NB4 (cell line): ENCODE data around the gene MRPL53.

Source experiments
- CTCF ChIP-seq: IDR thresholded peaks from one replicate; pipeline ENCODE4 v1.5.1; 2012; ENCODE audit warnings: low read depth, low read length
- MYC ChIP-seq: IDR thresholded peaks from 2 replicates; pipeline ENCODE4 v1.6.1; 2011; ENCODE audit warnings: low read depth, low read length
- POLR2A ChIP-seq: IDR thresholded peaks from 2 replicates; pipeline ENCODE4 v1.6.1; 2011; ENCODE audit warnings: mild to moderate bottlenecking; ENCODE audit not compliant: insufficient read length; ENCODE audit errors: extremely low read depth

GRCh38 chr2:74507145-74507925 lies 34.9 kb upstream of the MRPL53 start, which contains the start of gene PCGF1:
- peak; percentile 70 for TF ChIP-seq CTCF
- peak; percentile 54 for TF ChIP-seq POLR2A
- peak; percentile 92 for TF ChIP-seq MYC
